HG02571 (cell line): ENCODE results near the gene ARL2BP.
"Not testable (repeated sequence)": the region's sequence is repeated elsewhere in the genome, so short reads cannot be mapped to it uniquely, and the experiment has no call there.

Source experiments
- ATAC-seq: cut with Tn5 transposase; IDR thresholded peaks from one replicate; pipeline ENCODE4 v1.9.1; 2021; ENCODE audit warnings: mild to moderate bottlenecking, moderate library complexity; ENCODE audit not compliant: unreplicated experiment

The ARL2BP gene

DNA sequence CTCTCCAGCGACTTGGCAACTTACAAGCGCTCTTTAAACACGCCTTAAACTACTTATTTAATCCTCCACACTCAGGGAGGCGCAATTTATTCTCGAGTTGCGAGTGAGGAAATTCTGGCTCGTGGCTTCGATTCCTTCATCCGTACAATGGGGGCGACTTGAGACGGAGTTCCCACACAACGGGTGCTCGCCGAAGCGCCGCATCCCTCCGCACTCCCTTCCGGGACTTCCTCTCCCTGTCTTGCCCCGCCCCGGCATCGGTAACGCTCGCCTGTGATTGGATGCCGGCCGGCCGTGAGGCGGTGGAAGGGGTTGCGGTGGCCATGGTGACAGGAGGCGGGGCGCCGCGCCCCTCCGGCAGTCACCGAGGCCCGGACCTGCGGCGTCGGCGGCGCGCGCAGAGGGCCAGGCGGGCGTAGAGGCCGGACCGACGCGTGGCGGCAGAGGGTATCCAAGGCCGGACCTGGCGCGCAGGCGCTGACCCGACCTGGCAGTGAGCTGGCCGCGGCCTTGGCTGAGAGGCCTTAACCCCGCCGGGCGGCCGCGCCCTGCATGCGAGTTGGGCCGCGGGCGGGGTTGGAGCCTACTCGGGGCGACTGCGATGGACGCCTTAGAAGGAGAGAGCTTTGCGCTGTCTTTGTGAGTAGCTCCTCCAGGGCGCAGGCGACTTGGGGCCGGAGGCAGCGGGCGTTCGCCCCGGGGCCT, at the start of gene ARL2BP:
Gene ARL2BP (plus strand): TSS at position 493 of the 705 bp plus-strand sequence. CDS start 109 bp downstream, at position 602.
- ATAC-seq = peak; percentile 92

DNA sequence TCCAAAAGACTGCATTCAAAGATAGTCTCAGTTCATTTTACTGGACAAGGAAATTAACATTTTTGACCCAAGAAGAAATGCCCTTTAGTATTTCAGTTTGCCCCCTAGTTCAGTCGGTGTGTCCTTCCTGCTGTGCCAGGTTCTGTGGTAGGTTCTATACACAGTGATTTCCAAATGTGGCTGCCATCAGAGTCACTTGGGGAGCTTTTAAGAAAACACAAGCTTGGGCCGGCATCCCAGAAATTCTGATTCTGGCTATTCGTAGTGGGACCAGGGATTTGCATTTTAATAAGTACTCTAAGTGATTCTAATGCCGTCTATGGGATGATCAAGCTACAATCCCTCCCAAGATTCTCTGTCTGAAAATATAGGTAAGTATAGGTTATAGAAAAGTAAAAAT, 48.8 kb upstream of the ARL2BP start:
- ATAC-seq = no peak

DNA sequence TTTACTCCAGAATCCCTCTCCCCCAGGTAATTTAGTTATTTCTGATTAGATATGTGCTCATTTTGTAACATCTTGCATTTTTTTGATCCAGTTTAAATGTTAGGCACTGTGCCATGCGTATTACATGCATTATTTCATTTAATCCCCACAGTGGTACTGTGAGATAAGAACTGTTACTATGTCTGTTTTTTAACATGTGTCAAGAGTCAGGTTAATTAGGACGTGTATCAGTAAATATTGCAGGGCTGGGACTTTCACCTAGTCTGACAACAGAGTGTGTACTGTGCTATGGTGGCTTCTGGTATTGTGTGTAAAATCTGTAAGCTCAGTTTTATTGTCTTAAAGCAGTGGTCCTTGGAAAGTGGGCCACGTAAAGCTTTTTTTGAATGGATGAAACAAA, 48.3 kb upstream of the ARL2BP start:
- no peak for ATAC-seq

DNA sequence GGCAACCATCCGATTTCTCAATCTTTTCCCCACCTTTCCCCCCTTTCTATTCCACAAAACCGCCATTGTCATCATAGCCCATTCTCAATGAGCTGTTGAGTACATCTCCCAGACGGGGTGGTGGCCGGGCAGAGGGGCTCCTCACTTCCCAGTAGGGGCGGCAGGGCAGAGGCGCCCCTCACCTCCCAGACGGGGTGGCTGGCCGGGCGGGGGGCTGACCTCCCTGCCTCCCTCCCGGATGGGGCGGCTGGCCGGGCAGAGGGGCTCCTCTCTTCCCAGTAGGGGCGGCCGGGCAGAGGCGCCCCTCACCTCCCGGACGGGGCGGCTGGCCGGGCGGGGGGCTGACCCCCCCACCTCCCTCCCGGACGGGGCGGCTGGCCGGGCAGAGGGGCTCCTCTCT, 44.7 kb upstream of the ARL2BP start:
- ATAC-seq = not testable (repeated sequence)

DNA sequence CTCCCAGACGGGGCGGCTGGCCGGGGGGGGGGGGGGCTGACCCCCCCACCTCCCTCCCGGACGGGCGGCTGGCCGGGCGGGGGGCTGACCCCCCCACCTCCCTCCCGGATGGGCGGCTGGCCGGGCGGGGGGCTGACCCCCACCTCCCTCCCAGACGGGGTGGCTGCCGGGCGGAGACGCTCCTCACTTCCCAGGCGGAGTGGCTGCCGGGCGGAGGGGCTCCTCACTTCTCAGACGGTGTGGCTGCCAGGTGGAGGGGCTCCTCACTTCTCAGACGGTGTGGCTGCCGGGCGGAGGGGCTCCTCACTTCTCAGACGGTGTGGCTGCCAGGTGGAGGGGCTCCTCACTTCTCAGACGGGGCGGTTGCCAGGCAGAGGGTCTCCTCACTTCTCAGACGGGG, 44.1 kb upstream of the ARL2BP start:
- ATAC-seq = not testable (repeated sequence)

DNA sequence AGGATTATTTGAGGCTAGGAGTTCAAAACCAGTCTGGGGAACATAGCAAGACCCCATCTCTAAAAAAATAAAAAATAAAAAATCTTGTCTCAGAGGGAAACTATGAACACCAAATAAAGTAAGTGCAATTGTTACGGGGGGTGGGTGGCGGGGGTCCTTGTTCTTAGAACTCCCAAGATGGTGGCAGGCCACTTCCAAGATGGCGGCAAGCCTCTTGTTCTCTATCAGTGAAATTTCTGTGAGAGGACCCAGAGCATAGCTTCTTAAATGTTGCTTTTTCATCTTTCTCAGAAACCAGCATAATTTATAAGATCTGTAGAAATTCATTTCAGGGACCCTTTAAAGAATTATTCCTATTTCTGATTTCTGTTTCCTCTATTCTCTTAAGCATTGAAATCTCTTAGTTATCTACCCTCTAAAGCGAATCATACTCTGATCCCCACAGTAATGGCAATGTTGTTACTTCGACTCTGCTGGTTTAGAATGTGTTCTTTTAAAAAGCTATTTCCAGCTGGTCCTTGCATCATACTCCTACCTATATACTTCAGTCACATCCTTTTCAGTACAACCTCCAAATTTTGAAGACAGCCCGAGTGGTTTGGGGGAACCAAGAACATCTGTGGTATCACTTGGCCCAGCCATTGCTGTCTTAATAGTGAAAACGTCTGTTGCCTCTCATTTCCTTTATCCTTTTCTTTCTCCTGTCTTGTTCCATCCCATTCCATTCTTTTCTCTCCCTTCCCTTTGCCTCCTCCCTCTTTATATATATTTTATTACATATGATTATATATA, 42.8 kb upstream of the ARL2BP start:
- ATAC-seq = no peak

DNA sequence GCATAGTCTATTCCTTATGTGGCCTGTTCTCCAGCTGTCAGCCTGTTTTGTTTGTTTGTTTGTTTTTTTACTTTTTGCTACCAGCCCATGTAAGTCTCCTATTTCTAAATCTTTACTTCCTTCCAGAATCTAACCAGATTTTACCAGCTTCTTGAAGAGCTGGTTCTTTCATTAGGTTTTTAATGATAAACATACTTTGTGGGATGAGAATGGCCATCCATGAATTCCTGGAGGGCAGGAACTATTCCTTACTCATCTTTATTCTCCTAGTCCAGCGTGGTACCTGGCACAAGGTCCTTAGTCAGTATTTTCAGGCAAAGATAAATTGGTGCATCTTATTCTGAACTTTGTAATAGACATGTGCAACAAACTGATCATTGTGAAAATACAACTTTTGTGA, 41.6 kb upstream of the ARL2BP start:
- ATAC-seq = no peak

DNA sequence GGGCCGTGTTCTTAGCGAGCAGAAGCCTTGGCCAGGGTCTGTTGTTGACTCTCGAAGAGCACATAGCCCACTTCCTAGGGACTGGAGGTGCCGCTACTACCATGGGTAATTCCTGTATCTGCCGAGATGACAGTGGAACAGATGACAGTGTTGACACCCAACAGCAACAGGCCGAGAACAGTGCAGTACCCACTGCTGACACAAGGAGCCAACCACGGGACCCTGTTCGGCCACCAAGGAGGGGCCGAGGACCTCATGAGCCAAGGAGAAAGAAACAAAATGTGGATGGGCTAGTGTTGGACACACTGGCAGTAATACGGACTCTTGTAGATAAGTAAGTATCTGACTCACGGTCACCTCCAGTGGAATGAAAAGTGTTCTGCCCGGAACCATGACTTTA, 40.4 kb upstream of the ARL2BP start:
- ATAC-seq = no peak

DNA sequence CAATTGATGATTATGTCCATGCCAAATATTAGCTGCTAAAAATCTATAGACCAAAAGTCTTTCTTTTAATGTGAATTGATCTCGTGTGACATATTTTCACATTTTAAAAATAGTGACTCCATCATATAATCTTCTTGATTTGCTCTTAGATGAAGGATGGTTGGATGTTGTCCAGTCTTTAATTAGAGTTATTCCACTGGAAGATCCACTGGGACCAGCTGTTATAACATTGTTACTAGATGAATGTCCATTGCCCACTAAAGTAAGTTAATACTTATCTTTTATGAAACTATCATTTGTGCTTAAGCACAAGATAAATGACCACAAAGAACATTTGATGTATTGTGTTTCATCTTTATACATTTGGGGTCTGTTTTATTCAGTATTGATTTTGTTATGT, 36.1 kb upstream of the ARL2BP start:
- no peak for ATAC-seq

DNA sequence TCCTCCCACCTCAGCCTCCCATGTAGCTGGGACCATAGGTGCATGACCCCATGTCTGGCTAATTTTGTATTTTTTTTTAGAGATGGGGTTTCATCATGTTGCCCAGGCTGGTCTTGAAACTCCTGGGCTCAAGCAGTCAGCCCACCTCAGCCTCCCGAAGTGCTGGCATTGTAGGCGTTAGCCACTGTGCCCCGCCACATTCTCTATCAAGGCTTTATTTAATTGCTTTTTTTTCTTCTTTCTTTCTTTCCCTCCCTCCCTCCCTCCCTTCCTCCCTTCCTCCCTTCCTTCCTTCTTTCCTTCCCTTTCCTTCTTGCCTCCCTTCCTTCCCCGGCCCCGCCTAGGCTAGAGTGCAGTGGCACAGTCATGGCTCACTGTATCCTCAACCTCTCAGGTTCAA, 35.3 kb upstream of the ARL2BP start:
- no peak for ATAC-seq

DNA sequence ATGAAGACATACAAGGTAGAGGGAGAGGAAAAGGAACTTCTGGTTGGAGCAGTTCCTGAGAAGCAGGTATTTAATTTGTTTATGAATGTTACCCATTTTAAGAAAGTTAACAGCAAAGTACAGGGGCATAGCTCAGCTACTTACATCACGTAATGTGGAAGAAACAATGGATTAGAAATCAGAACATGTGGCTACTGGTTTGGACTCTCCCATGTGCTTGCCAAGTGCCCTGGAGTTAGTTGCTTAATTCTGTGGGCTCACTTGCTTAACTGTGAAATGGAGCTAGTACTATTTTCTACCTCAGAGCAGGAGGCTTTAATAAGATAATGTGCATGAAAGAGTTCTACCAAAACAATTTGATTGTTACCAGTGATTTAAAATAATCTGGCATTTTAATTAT, 31.6 kb upstream of the ARL2BP start:
- no peak for ATAC-seq

DNA sequence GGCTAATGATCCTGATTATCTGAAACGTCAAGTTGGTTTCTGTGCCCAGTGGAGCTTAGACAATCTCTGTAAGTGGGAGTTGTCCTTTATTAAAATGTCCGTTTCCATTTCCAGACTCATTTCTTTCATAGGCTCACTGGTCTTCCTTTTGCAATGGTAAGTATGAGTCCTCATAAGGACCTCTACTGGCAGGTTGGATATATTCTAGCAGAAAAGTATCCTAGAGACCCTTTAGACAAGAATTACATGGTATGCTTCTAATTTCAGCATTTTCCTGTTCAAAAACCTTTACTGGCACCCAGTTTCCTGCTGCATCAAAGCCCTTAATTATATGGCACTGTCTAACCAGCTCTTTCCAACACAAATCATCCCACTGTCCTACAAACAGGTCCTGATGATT, 28.1 kb upstream of the ARL2BP start:
- no peak for ATAC-seq

DNA sequence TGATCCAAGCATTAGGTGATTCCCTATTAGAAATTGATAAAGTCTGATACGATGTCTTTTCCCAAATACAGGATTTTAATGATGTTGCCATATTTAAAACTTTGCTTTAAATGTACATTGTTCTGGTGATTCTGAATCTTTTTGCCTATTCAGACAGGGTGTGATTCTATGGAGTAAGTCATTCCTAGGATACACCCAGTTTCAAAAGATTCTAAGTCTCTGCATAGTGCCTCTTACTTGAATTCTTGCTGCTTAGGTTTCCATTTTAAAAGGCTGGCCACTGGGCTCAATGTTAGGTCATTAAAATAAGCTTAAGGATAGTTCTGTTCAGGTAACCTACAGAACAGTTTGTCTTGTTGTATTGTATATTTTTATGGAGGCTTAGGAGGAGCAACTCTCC, 22.0 kb upstream of the ARL2BP start:
- no peak for ATAC-seq

DNA sequence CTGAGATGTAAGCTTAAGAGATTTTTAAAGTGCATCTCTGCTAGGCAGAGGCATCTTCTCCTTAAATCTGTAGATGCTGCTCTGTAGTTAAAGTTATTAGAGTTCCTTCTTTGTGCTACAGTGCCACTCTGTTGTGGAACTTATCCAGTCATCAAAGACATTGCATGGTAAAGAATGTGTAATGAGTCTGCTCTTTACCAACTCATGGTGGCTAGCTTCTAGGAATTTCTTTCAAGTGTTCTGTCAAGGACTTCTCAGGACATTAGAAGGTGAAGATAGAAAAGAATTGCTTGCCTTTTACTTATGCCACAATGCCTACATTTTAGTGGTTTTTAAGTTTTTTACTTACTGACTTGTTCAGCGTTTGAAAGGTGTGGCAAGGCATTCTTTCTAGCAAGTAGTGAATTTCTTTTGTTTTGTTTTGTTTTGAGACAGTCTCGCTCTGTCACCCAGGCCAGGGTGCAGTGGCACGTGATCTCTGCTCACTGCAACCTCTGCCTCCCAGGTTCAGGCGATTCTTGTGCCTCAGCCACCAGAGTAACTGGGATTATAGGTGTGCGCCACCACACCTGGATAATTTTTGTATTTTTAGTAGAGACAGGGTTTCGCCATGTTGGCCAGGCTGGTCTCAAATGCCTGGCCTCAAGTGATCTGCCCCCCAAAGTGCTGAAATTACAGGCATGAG, 20.3 kb upstream of the ARL2BP start:
- ATAC-seq = no peak

DNA sequence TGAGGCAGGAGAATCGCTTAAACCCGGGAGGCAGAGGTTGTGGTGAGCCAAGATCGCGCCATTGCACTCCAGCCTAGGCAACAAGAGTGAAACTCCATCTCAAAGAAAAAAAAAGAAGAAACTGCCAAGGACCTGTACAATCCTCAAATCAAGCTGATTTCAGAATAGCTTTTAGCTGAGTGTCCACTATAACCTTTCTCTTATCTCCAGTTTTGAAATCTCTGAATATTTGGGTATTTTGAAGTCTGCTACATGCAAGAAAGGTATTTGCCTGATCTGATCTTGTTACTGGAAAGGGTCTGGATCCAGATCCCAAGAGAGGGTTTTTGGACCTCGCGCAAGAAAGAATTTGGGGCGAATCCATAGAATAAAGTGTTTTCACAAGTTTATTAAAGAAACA, 19.1 kb upstream of the ARL2BP start:
- ATAC-seq = no peak

DNA sequence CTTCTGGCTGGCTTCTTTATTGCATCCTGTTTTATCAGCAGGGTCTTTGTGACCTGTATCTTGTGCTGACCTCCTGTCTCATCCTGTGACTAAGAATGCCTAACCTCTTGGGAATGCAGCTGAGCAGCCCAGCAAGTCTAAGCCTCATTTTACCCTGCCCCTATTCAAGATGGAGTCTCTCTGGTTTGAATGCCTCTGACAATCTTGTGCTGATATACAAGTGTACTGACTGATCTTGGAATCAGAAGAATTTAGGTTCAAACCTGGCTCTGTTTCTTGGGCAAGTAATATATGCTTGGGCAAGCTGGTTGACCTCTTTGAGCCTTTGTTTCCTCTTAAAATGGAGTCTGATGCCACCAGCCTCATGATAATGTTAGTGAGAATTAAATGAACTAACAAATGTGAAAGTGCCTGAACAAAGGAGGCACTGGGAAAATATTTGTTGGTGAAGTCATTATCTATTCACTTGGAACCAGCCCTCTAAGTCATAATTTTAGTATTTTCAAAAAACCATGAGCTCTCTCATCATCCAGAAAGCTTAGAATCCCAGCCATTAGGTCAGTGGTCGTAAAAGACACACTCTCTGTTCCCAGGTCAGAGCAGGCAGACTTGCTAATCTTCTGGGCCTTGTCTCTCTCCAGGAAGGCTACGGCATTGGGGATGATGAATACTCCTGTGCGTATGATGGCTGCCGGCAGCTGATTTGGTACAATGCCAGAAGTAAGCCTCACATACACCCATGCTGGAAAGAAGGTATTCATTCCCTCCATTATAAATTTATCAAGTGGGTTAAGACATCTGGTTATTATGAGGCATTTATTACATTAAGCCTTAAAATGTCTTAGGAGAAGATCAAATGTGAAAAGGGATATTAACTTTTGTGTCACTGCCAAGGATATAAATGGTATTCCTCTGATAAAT, 18.1 kb upstream of the ARL2BP start:
- no peak for ATAC-seq

DNA sequence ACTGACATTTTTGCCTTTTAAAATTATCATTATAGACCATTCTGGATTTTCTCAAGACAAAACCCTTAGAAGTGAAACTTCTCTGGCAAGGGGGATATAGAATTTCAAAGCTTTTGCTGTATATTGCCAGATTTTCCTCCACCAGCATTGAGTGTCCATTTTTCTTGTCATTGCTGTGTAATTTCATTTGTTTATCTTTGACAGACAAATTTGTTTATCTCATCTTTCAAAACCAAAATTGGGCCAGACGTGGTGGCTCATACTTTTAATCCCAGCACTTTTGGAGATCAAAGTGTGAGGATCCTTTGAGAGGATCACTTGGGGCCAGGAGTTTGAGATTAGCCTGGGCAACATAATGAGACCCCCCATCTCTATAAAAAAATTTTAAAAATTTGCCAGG, 16.0 kb upstream of the ARL2BP start:
- no peak for ATAC-seq

DNA sequence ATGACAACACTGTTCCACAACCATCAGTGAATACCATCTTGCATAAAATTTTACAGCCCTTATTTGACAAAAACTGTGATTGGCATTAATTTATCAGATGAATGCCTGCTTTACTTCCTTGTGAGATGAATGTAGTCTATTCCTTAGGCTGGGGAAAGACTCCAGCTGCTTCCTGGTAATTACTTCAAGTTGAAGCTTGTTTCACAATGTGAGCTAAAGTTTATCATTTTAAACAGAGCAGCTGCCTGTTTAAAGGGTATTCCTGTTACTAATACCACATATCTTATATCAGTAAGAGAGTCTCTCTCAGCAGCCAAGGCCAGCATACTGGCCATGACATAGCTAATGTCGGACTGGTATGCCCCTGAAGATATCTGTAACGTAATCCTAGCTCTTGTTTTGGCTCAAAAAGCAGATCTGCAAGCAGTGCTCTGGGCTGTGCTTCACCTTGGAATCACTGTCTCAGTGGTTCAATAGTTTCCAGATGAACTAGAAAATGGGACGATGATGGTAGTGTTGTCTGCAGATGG, 13.2 kb upstream of the ARL2BP start:
- no peak for ATAC-seq

DNA sequence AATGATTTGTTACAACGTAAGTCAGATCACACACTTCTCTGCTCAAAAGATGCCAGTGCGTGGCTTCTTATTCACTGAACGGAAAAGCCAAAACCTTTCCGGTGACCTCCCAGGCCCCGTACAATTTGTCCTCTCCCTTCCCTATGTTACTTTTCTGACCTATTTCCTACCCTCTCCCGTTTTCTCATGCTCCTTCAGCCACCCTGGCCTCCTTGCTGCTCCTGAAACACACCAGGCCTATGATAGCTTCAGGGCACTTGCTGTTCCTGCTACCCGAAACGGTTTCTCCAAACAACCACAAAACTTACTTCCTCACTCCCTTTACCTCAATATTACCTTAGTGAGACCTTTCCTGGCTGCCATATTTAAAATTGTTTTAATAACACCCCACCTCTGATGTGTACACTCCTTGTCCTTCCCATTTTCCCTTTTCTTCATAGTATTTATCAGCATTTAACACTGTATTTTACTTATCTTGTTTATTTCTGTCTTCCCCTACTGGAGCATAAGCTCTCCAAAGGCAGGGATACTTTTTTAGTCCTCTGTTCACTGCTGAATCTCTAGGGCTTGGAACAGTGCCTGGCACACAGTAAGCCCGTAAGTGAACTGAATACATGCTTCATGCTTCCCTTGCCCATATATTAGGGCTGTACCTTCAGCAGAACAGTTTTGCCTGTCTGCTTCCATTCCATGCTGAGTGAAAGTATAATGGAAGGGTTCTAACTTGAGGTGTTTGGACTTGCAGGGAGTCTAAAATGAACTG, 10.9 kb upstream of the ARL2BP start:
- no peak for ATAC-seq

DNA sequence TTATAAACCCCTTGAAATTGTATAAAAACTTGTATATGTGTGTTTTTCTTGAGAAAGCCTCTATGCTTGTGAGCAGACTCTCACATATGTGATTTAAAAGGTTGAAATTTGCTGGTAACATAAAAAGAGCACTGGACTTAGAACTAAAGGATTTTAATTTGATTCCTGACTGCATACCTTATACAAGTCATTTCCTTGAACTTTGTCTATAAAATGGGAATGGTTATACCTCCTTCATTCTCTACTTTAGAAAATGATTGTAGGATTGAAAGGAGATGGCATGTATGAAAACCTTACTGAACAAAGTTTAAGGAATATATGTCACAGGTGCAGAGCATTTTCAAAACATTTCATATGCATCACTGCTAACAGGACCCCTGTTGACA, 10.4 kb upstream of the ARL2BP start:
- no peak for ATAC-seq
